Karpas-422 (cell line): Measurements from ENCODE around the gene TUBB3. TPM values are rescaled to one million over a fixed set of nuclear protein-coding genes. Genes with fewer than 3 reads are reported as not detected.
"Not testable (repeated sequence)": the region's sequence is repeated elsewhere in the genome, so short reads cannot be mapped to it uniquely, and the experiment has no call there.

ENCODE experiments used
- DNase-seq: peaks from one replicate; pipeline ENCODE4 v3.0.0-alpha.2; 2015
- H2AFZ ChIP-seq: fragments of 200-600 bp; sonication (generic); 2 replicates; pipeline ENCODE4 v1.6.1; 2014; ENCODE audit warnings: antibody characterized with exemption, low read length, mixed read lengths
- H3K27ac ChIP-seq: fragments of 200-600 bp; sonication (generic); 2 replicates; pipeline ENCODE4 v1.5.1; 2014; ENCODE audit warnings: mild to moderate bottlenecking, low read length, moderate library complexity
- H3K27me3 ChIP-seq: fragments of 200-600 bp; sonication (generic); 2 replicates; pipeline ENCODE4 v1.6.1; 2014; ENCODE audit warnings: low read length, mixed read lengths
- H3K36me3 ChIP-seq: fragments of 200-600 bp; sonication (generic); 2 replicates; pipeline ENCODE4 v1.6.1; 2014; ENCODE audit warnings: low read length, mixed read lengths; ENCODE audit not compliant: insufficient read depth
- H3K4me1 ChIP-seq: fragments of 200-600 bp; sonication (generic); 2 replicates; pipeline ENCODE4 v1.6.1; 2014; ENCODE audit warnings: mild to moderate bottlenecking, low read length, mixed read lengths
- H3K4me2 ChIP-seq: fragments of 200-600 bp; sonication (generic); 2 replicates; pipeline ENCODE4 v1.6.1; 2014; ENCODE audit warnings: low read length, low read depth, mild to moderate bottlenecking; ENCODE audit not compliant: poor library complexity, severe bottlenecking
- H3K4me3 ChIP-seq: fragments of 200-600 bp; sonication (generic); 2 replicates; pipeline ENCODE4 v1.5.1; 2014; ENCODE audit warnings: mild to moderate bottlenecking, antibody characterized with exemption, low read length, mixed read lengths
- H3K79me2 ChIP-seq: fragments of 200-600 bp; sonication (generic); 2 replicates; pipeline ENCODE4 v1.6.1; 2014; ENCODE audit warnings: mild to moderate bottlenecking, low read length, mixed read lengths
- H3K9ac ChIP-seq: fragments of 200-600 bp; sonication (generic); 2 replicates; pipeline ENCODE4 v1.6.0; 2014; ENCODE audit warnings: low read length
- H3K9me2 ChIP-seq: fragments of 200-600 bp; sonication (generic), shearing (Covaris generic); replicated peaks from 2 replicates; pipeline ENCODE4 v1.6.0; 2014; ENCODE audit warnings: mild to moderate bottlenecking, low read length, moderate library complexity; ENCODE audit not compliant: insufficient read depth
- H3K9me3 ChIP-seq: fragments of 300-700, 200-600 bp; sonication (generic); 2 replicates; pipeline ENCODE4 v1.6.1; 2014; ENCODE audit warnings: low read length, mixed read lengths
- H4K20me1 ChIP-seq: fragments of 200-600 bp; sonication (generic); 2 replicates; pipeline ENCODE4 v1.6.1; 2014; ENCODE audit warnings: mild to moderate bottlenecking, antibody characterized with exemption, low read length, low read depth; ENCODE audit not compliant: insufficient read depth
- total RNA-seq: library from RNA; depleted of rRNA; stranded (reverse); fragments of >200 nt; shearing (Covaris generic); gene quantifications from 2 replicates; pipeline ENCODE4 v1.2.3, GENCODE V29; 2014; ENCODE audit warnings: low replicate concordance

TUBB3 gene
- total RNA-seq, 1 experiment from 2014 or later: 210 TPM

DNA sequence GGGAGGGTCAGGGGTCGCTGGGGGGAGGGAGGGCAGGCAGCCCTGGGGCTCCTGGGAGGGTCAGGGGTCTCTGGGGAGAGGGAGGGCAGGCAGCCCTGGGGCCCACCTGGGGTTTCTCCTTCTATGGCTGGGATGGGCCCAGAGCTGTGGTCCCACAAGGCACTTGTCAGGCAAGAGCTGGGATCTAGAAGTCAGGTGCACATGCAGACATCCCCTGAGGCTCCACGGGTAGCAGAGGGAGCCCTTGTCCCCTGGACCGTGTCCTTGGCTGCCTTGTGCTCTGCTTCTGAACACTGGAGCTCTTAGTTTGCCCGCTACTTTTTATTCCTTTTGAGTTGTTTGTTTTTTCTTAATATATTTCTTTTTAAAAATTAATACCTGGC, 1.8 kb downstream of the TUBB3 start:
- DNase-seq: no peak
- Histone ChIP-seq H2AFZ (no peak overlapping the region), H3K4me1 (peaks cover 53% of the 10 kb centered on the region), H3K9ac (peak overlapping the region; percentile 94), H3K36me3 (peaks cover 19% of the 10 kb centered on the region), H3K4me3 (peak overlapping the region; percentile 98), H4K20me1 (peaks cover 49% of the 10 kb centered on the region), H3K9me2 (no peaks in the 10 kb centered on the region), H3K27me3 (no peaks in the 10 kb centered on the region), H3K4me2 (peak overlapping the region; percentile 85), H3K79me2 (peaks cover 29% of the 10 kb centered on the region), H3K9me3 (no peaks in the 10 kb centered on the region), H3K27ac (peak overlapping the region; percentile 99)

DNA sequence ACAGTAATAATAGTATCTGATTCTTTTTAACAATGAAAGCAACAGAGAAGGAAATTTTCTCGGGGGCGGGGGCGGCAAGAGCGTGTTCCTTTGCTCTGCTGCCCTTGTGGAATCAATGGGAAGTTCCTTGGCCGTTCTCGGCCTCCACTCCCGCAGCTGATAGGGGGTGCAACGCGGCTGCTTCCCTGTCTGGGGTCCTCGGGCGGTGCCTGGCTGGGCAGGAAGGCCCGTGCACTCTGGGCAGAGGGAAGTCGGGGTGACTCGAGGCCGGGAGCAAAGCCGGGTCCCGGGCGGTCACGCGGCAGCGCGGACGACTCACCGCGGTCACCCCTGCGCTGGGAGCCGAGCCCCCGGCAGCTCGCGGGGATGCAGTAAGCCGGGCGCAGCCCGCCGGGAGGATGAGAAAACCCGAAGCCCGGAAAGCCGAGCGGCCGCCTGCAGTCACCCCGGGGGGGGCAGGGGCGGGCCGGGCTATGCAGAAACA, 2.5 kb downstream of the TUBB3 start:
- Histone ChIP-seq H3K4me1 (peaks cover 49% of the 10 kb centered on the region), H3K4me3 (peak overlapping the region; percentile 98)

DNA sequence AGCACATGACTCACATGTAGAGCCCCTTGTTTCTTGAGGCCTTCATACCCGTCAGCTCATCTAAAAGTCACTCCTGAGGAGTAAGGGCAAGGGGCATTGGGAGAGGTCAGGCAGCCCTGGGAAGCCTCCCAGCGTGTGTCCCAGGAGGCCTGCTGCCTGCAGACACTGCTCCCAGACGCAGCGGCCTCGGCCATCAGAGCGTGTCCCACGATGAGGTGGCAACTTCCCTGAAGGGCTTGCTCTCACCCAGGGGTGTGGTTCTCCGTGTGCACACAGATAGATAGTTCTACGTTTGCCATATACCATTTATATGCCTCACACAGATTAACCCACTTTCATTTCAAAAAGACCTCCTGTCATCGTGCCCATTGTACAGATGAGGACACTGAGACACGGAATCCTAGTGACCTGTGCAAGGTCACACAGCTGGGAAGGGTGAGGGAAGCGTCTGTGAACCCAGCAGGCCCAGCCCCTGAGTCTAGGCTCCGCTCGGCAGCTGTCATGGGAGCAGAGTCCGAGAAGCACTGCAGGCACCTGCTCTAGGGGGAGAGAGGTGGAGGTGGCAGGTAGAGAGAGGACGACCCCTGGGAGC, 8.3 kb downstream of the TUBB3 start:
- peaks cover 49% of the 10 kb centered on the region for H3K36me3 ChIP-seq
- no peak overlapping the region for H3K9ac ChIP-seq
- peaks cover 68% of the 10 kb centered on the region for H4K20me1 ChIP-seq
- no peaks in the 10 kb centered on the region for H3K9me2 ChIP-seq
- H3K27ac ChIP-seq: no peak overlapping the region
- H3K9me3 ChIP-seq: no peaks in the 10 kb centered on the region
- peaks cover 13% of the 10 kb centered on the region for H3K79me2 ChIP-seq
- no peak overlapping the region for H3K4me3 ChIP-seq
- H3K4me1 ChIP-seq: peaks cover 3% of the 10 kb centered on the region
- no peak overlapping the region for H3K4me2 ChIP-seq
- no peaks in the 10 kb centered on the region for H3K27me3 ChIP-seq
- no peak for DNase-seq
- H2AFZ ChIP-seq: no peak overlapping the region

More for the DNA sequence above, 2.5 kb downstream of the TUBB3 start:
- Histone ChIP-seq H3K9me2 (no peaks in the 10 kb centered on the region), H3K36me3 (peaks cover 23% of the 10 kb centered on the region), H3K4me2 (peak overlapping the region; percentile 85), H3K9ac (peak overlapping the region; percentile 94), H3K79me2 (peaks cover 29% of the 10 kb centered on the region), H3K27ac (peak overlapping the region; percentile 99), H4K20me1 (peaks cover 54% of the 10 kb centered on the region), H2AFZ (no peak overlapping the region), H3K27me3 (no peaks in the 10 kb centered on the region), H3K9me3 (no peaks in the 10 kb centered on the region)
- peak; percentile 65 for DNase-seq

DNA sequence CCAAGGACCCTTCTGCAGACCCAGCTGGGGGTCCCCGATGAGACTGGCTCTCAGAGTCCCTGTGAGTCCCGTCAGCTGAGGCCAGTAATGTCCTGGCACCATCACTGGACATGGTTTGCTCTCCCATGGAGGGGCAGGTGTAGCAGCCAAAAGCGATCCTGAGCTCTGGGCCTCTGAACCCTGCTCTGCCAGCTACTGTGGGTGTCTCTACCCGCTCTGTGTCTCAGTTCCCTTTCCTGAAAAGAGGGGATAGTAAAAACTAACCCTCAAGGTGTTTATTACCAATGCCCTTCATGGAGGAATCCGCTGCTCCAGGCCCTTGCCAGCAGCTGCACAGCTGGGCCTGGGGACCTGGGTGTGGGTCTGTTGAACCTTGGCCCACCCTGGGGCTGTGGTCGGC, 8.8 kb downstream of the TUBB3 start:
- Histone ChIP-seq H3K9me2 (no peaks in the 10 kb centered on the region), H2AFZ (no peak overlapping the region), H3K27ac (no peak overlapping the region), H3K9me3 (no peaks in the 10 kb centered on the region), H3K36me3 (peaks cover 49% of the 10 kb centered on the region), H3K79me2 (peaks cover 10% of the 10 kb centered on the region), H3K27me3 (no peaks in the 10 kb centered on the region), H3K4me2 (no peak overlapping the region), H3K4me3 (no peak overlapping the region), H4K20me1 (peaks cover 64% of the 10 kb centered on the region), H3K4me1 (no peaks in the 10 kb centered on the region), H3K9ac (no peak overlapping the region)
- no peak for DNase-seq

DNA sequence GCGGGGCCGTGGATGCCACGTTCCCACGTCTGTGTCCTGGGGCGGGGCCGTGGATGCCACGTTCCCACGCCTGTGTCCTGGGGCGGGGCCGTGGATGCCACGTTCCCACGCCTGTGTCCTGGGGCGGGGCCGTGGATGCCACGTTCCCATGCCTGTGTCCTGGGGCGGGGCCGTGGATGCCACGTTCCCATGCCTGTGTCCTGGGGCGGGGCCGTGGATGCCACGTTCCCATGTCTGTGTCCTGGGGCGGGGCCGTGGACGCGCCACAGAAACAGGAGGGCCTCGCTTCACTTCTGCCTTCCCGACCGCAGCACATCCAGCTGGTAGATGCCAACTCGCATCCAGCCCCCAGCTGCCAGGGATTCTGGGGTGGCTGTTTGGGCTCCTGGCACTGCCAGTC, 10.9 kb downstream of the TUBB3 start:
- not testable (repeated sequence) for H3K79me2 ChIP-seq, H3K4me1 ChIP-seq, H3K4me2 ChIP-seq, H3K9me3 ChIP-seq, H3K9ac ChIP-seq, H3K9me2 ChIP-seq, DNase-seq, H3K4me3 ChIP-seq, H2AFZ ChIP-seq, H3K27me3 ChIP-seq, H3K27ac ChIP-seq
- Histone ChIP-seq H3K36me3 (peaks cover 39% of the 10 kb centered on the region), H4K20me1 (peaks cover 48% of the 10 kb centered on the region)

DNA sequence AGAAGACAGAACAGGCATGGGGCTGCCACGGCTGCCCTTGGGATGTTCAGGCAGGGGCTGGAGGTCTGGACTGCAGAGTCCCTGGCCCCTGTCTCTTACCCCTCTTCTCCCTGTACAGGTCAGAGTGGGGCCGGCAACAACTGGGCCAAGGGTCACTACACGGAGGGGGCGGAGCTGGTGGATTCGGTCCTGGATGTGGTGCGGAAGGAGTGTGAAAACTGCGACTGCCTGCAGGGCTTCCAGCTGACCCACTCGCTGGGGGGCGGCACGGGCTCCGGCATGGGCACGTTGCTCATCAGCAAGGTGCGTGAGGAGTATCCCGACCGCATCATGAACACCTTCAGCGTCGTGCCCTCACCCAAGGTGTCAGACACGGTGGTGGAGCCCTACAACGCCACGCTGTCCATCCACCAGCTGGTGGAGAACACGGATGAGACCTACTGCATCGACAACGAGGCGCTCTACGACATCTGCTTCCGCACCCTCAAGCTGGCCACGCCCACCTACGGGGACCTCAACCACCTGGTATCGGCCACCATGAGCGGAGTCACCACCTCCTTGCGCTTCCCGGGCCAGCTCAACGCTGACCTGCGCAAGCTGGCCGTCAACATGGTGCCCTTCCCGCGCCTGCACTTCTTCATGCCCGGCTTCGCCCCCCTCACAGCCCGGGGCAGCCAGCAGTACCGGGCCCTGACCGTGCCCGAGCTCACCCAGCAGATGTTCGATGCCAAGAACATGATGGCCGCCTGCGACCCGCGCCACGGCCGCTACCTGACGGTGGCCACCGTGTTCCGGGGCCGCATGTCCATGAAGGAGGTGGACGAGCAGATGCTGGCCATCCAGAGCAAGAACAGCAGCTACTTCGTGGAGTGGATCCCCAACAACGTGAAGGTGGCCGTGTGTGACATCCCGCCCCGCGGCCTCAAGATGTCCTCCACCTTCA, 11.7 kb downstream of the TUBB3 start:
- no peak for DNase-seq
- Histone ChIP-seq H3K4me3 (no peak overlapping the region), H3K27me3 (no peaks in the 10 kb centered on the region), H3K79me2 (no peaks in the 10 kb centered on the region), H3K4me1 (no peaks in the 10 kb centered on the region), H3K9me2 (no peaks in the 10 kb centered on the region), H2AFZ (no peak overlapping the region), H3K9ac (no peak overlapping the region), H3K36me3 (peaks cover 30% of the 10 kb centered on the region), H3K9me3 (no peaks in the 10 kb centered on the region), H3K27ac (no peak overlapping the region), H4K20me1 (peaks cover 40% of the 10 kb centered on the region), H3K4me2 (no peak overlapping the region)

DNA sequence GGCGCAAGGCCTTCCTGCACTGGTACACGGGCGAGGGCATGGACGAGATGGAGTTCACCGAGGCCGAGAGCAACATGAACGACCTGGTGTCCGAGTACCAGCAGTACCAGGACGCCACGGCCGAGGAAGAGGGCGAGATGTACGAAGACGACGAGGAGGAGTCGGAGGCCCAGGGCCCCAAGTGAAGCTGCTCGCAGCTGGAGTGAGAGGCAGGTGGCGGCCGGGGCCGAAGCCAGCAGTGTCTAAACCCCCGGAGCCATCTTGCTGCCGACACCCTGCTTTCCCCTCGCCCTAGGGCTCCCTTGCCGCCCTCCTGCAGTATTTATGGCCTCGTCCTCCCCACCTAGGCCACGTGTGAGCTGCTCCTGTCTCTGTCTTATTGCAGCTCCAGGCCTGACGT, 12.5 kb downstream of the TUBB3 start:
- peaks cover 27% of the 10 kb centered on the region for H3K36me3 ChIP-seq
- peaks cover 33% of the 10 kb centered on the region for H4K20me1 ChIP-seq
- not testable (repeated sequence) for H3K4me1 ChIP-seq, DNase-seq, H3K27ac ChIP-seq, H3K4me2 ChIP-seq, H2AFZ ChIP-seq, H3K9ac ChIP-seq, H3K9me3 ChIP-seq, H3K79me2 ChIP-seq, H3K4me3 ChIP-seq, H3K9me2 ChIP-seq, H3K27me3 ChIP-seq

DNA sequence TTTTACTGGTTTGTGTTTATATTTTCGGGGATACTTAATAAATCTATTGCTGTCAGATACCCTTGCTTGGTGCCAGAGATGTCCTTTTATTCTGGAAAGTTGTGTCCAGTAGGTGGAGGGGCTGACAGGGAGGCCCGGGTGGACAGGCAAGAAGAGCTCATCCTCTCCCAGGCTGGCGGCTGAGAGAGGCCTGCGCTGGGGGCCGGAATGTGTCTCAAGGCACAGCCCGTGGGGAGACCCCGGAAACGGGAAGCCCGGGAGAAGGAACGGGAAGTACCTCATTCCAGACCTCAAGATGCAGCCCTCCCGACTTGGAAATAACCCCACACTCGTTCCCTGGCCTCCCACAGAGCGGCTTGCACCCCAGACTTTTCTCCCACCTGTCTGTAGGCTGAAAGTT, 12.9 kb downstream of the TUBB3 start:
- Histone ChIP-seq H3K9me2 (no peaks in the 10 kb centered on the region), H3K4me2 (no peak overlapping the region), H3K9ac (no peak overlapping the region)

More for the DNA sequence above, 12.9 kb downstream of the TUBB3 start:
- Histone ChIP-seq H3K27me3 (no peaks in the 10 kb centered on the region), H3K9me3 (no peaks in the 10 kb centered on the region), H3K27ac (no peak overlapping the region), H4K20me1 (peaks cover 31% of the 10 kb centered on the region), H2AFZ (no peak overlapping the region), H3K4me3 (no peak overlapping the region), H3K4me1 (no peaks in the 10 kb centered on the region), H3K36me3 (peaks cover 26% of the 10 kb centered on the region), H3K79me2 (no peaks in the 10 kb centered on the region)
- DNase-seq: no peak
